Measurements from ENCODE around the gene KIF2C.

DNA sequence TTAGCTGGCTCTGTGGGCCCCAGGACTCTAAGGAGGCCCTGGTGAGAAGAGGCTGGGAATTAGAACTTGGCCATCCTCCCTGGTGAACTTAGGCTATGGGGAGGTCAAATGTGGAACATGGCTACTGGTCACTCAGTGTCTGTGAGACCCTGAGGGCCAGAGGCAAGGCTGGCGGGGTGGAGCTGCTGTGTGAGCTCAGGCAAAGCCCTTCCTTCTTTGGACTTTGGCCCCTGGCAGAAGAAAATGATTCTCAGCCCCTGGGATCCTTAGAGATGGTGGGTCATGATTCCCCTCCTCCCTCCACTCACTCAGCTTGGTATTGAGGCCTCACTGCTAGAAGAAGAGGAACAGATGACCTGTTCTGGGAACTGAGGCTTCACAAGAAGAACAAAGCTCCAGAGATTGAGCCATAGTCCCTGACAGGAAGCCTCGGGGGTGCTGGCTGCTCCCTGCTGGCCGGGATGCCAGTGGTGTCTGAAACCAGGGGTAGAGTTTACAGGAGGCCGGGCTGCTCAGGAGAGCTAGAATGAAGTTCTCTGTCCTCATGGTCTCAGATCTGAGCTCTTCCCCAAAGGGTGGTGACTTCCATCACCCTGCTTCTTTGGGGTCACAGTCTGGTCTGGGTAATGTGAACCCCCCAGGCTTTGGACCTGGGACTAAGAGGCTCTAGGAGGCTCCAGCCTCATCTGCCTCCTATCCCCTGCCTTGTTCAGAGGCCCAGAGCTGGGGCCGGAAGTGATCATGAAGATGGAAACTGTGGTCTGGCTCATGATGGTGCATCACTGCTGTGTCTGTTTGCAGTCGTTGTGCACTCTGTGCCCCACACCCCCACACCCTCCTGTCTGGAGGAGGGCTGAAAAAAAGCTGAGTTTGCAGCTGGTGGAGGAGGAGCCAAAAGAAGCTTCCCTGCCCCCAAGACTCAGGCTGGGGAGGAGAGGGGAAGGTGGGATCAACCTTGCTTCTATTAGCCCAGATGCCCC is 69.6 kb downstream of the KIF2C start:
- no peak for TF ChIP-seq ZFX (IDR thresholded peaks at IDR 0.05)
- TF ChIP-seq, protein P1, sequence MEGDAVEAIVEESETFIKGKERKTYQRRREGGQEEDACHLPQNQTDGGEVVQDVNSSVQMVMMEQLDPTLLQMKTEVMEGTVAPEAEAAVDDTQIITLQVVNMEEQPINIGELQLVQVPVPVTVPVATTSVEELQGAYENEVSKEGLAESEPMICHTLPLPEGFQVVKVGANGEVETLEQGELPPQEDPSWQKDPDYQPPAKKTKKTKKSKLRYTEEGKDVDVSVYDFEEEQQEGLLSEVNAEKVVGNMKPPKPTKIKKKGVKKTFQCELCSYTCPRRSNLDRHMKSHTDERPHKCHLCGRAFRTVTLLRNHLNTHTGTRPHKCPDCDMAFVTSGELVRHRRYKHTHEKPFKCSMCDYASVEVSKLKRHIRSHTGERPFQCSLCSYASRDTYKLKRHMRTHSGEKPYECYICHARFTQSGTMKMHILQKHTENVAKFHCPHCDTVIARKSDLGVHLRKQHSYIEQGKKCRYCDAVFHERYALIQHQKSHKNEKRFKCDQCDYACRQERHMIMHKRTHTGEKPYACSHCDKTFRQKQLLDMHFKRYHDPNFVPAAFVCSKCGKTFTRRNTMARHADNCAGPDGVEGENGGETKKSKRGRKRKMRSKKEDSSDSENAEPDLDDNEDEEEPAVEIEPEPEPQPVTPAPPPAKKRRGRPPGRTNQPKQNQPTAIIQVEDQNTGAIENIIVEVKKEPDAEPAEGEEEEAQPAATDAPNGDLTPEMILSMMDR (conservative IDR thresholded peaks at IDR 0.05) = no peak

Data from C4-2B (cell line).